ENCODE data around the gene CCDC116.
"Not testable (repeated sequence)": the region's sequence is repeated elsewhere in the genome, so short reads cannot be mapped to it uniquely, and the experiment has no call there.

DNA sequence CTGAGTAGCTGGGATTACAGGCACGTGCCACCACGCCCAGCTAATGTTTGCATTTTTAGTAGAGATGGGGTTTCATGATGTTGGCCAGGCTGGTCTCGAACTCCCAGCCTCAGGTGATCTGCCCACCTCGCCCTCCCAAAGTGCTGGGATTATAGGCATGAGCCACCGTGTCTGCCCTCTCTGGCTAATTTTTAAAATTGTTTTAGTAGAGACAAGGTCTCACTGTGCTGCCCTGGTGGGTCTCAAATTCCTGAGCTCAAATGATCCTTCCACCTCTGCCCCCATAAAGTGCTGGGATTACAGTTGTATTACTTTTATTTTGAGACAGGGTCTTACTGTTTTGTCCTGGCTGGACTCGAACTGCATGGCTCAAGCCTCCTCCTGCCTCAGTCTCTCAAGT lies 13.0 kb downstream of the CCDC116 start:
- TF ChIP-seq CTCF (conservative IDR thresholded peaks at IDR 0.05; ENCODE audit: low read depth in 2 of 2); JUNB (IDR thresholded peaks at IDR 0.05; ENCODE audit: unreplicated experiment); POLR2AphosphoS5 (IDR thresholded peaks at IDR 0.05; ENCODE audit: low read depth); CREB1 (CRISPR knock-in tag; IDR thresholded peaks at IDR 0.05; ENCODE audit: low read depth); ZNF331 (CRISPR knock-in tag; IDR thresholded peaks at IDR 0.05; ENCODE audit: low read depth): not testable (repeated sequence)
- TF ChIP-seq, protein P1, sequence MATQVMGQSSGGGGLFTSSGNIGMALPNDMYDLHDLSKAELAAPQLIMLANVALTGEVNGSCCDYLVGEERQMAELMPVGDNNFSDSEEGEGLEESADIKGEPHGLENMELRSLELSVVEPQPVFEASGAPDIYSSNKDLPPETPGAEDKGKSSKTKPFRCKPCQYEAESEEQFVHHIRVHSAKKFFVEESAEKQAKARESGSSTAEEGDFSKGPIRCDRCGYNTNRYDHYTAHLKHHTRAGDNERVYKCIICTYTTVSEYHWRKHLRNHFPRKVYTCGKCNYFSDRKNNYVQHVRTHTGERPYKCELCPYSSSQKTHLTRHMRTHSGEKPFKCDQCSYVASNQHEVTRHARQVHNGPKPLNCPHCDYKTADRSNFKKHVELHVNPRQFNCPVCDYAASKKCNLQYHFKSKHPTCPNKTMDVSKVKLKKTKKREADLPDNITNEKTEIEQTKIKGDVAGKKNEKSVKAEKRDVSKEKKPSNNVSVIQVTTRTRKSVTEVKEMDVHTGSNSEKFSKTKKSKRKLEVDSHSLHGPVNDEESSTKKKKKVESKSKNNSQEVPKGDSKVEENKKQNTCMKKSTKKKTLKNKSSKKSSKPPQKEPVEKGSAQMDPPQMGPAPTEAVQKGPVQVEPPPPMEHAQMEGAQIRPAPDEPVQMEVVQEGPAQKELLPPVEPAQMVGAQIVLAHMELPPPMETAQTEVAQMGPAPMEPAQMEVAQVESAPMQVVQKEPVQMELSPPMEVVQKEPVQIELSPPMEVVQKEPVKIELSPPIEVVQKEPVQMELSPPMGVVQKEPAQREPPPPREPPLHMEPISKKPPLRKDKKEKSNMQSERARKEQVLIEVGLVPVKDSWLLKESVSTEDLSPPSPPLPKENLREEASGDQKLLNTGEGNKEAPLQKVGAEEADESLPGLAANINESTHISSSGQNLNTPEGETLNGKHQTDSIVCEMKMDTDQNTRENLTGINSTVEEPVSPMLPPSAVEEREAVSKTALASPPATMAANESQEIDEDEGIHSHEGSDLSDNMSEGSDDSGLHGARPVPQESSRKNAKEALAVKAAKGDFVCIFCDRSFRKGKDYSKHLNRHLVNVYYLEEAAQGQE (IDR thresholded peaks at IDR 0.05; ENCODE audit: unreplicated experiment), result not testable (repeated sequence)

Measured in GM23338 (cell line).